ENCODE measurements around the gene IFITM5.
A peak's percentile ranks its signal among the peaks of the same experiment; 100 is the strongest.
"Not testable (repeated sequence)": the region's sequence is repeated elsewhere in the genome, so short reads cannot be mapped to it uniquely, and the experiment has no call there.

Gene IFITM5

DNA sequence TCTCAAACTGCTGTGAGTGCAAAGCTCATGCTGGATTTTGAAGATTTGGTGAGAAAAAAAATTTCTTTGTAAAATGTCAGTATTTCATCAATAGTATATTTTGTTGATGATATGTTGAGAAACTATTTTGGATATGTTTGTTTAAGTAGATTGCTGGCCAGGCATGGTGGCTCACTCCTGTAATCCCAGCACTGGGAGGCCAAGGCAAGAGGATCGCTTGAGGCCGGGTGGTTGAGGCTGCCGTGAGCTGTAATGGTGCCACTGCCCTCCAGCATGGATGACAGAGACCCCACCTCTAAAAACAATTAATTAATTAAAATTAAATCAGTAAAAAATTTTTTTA lies 28.2 kb upstream of the IFITM5 start:
- DNase-seq: no peak

DNA sequence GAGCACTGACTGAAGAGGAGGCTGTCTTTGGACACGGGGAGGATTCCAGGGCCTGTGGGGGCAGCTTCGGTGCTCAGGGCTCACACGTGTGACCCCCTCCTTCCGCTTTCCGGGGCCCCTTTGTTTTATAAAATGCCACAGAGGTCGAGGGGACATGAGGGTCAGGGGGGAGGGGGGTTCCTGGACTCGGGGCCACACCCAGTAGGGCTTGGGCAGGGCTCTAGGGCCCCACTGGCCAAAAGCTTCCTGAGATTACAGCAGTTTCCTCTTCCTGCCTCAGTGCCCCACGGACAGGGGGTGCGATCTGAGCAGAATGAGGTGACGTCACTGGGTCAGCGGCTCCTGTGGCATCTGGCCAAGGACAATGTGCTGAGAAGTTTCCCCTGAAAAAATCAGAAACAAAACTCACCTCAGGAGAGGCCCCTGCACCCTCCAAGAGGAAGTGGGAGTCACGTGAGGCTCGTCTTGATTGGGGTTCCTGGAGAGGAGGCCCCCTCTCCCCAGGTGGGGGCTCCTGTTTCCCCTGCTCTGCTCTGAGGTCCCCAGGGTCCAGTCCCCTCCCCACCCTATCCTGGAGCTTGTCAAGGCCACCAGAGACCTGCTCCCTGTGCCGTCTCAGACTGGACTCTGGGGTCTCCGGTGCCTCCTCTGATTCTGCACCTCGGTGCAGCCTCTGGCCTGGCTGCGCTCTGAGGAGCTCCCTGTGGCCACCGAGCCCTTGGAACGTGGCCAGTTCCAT lies 27.7 kb upstream of the IFITM5 start:
- DNase-seq: peak; percentile 77

GRCh38 chr11:326592-326841 lies 27.2 kb upstream of the IFITM5 start:
- DNase-seq: no peak

DNA sequence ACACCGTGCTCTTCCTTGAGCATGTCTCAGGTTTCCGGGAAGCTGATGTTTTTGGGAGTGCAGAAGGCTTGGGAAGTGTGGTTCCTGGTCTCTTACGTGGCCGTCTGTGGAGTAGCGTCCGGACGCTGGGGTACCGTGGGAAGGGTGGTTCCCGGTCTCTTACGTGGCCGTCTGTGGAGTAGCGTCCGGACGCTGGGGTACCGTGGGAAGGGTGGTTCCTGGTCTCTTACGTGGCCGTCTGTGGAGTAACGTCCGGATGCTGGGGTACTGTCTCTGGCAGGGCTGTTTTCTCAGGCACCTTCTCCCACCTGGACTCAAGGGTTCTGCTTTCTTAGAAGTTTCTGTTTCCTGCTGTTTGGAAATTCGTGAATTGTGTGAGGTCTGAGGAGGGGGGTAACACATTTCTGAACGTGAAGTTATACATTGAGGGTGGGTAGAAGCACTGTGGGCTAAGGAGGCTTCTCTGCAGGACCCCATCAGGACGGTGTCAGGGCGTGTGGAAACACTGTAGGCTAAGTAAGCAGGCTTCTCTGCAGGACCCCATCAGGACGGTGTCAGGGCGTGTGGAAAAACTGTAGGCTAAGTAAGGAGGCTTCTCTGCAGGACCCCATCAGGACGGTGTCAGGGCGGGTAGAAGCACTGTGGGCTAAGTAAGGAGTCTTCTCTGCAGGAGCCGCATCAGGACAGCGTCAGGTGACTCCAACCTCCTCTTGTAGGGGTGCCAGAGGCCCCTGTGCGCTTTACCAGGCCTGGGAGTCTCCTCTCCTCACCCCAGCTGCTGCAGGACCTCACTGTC lies 26.7 kb upstream of the IFITM5 start:
- no peak for DNase-seq

DNA sequence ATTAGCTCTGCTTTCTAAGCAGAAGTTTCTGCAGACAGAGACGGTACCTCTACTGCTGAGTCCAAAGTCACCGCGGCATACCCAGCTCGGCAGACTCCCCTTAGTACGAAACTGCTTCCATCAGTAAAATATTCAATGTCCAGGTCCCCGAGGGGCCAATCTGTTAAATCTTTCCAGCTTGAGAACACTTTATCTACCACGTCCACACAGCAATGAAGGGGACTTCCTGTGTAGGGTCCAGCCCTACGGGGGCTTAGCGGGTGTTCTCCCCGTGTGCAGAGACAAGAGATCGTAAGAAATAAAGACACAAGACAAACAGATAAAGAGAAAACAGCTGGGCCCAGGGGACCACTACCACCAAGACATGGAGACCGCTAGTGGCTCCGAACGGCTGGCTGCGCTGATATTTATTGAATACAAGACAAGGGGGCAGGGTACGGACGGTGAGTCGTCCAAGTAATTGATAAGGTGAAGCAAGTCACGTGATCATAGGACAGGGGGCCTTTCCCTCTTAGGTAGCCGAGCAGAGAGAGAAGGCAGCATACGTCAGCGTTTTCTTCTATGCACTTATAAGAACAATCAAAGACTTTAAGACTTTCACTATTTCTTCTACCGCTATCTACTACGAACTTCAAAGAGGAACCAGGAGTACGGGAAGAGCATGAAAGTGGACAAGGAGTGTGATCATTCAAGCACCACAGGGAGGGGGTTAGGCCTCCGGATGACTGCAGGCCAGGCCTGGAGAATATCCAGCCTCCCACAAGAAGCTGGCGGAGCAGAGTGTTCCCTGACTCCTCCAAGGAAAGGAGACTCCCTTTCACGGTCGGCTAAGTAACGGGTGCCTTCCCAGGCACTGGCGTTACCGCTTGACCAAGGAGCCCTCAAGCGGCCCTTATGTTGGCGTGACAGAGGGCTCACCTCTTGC lies 25.5 kb upstream of the IFITM5 start:
- DNase-seq: not testable (repeated sequence)

- DNase-seq: no peak
Measured at GRCh38 chr11:324156-324555, 24.8 kb upstream of the IFITM5 start.

DNA sequence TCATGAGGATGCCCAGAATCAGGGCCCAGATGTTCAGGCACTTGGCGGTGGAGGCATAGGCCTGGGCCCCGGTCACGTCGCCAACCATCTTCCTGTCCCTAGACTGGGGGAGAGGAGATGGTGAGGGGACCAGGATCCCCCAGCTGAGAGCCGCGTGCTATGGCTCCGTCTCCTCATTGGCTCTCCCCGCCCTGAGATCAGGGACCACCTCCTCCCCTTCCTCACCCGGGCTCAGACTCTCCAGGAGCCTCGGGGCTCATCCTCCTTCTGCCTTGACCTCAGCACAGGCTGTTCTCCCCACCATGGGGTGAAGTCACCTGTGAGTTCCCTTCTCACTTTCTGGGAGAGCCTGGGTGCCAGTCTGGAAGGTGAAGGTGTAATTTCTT lies 20.6 kb upstream of the IFITM5 start:
- not testable (repeated sequence) for DNase-seq

DNA sequence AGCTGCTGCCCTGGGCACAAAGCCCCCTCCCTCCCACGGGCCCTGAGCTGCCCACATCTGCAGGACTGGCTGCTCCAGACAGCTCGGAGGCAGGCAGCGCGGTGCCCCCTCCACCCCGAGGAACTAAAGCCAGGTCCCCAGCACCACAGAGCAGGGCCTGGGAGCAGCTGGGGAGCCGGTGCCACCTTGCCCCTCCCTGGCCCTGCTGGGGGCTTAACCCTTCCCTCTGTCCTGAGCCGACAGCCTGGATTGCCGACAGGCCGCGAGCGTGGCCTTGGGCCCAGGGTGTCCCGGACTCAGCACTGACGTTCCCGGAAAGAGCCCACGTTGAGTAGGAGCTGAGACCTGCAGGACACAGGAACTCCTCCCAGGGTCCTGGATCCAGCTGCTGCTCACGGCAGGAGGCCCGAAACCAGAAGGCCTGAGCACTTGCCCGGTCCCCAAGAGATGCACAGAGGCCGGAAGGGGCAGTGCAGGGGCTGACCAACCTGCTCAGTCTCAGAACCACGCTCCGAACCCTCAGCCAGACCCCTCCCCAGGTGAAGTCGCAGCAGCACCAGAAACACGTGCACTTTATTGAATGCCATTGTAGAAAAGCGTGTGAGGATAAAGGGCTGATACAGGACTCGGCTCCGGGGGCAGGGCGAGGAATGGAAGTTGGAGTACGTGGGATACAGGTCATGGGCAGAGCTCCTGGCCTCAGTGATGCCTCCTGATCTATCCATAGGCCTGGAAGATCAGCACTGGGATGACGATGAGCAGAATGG lies 20.0 kb upstream of the IFITM5 start:
- DNase-seq: not testable (repeated sequence)

- not testable (repeated sequence) for DNase-seq
Measured at GRCh38 chr11:318405-319120, 19.2 kb upstream of the IFITM5 start.

DNA sequence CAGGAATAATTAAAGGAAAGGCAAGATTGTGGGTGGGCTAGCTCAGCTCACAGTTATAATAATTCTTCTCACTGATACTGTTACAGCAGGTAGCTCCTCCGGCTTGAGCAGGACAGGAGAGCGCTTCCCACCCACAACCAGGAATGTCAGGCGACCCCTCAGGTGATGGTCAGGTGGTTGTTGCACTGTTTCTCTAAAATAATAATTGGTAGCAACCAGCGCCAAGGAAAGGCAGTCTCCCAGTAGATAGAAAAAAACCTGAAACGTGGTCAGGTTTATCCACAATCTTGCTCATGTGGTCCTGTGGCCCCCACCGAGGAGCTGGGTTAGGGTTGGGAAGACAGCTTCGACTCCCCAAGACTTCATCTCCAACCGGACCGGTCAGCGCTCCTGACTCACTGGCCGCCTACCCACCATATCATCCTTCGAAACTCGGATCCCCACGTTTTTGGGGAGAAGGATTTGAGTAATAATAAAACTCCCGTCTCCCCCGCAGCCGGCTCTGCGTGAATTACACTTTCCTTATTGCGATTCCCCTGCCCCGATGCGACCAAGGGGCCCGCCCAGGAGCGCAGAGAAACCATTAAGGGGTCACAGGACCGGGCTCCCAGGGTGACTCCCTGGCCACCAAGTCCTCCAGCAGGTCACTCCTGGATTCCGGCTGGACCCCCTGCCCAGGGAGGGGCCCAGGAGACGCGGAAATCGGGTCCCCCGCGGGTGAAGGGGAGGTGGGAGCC lies 18.5 kb upstream of the IFITM5 start:
- DNase-seq: not testable (repeated sequence)

- DNase-seq: no peak
Measured at GRCh38 chr11:316891-317301, 17.6 kb upstream of the IFITM5 start.

- no peak for DNase-seq
Measured at GRCh38 chr11:316031-316701, 16.8 kb upstream of the IFITM5 start.

- DNase-seq: peak; percentile 3
Measured at GRCh38 chr11:315516-315994, 16.2 kb upstream of the IFITM5 start.

DNA sequence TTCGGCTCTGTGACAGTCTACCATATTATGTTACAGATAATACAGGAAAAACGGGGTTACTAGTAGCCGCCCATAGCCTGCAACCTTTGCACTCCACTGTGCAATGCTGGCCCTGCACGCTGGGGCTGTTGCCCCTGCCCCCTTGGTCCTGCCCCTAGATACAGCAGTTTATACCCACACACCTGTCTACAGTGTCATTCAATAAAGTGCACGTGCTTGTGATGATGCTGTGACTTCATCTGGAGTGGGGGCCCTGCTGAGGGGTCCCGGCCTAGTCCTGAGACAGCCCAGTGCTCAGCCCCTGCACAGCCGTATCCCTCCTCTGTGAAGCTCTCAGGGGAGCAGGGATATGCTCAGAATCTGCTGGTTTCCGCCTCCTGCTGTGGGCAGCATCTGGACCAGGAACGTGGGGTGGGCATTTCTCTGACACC lies 15.7 kb upstream of the IFITM5 start:
- no peak for DNase-seq

- DNase-seq: not testable (repeated sequence)
Measured at GRCh38 chr11:314554-314875, 15.2 kb upstream of the IFITM5 start.

DNA sequence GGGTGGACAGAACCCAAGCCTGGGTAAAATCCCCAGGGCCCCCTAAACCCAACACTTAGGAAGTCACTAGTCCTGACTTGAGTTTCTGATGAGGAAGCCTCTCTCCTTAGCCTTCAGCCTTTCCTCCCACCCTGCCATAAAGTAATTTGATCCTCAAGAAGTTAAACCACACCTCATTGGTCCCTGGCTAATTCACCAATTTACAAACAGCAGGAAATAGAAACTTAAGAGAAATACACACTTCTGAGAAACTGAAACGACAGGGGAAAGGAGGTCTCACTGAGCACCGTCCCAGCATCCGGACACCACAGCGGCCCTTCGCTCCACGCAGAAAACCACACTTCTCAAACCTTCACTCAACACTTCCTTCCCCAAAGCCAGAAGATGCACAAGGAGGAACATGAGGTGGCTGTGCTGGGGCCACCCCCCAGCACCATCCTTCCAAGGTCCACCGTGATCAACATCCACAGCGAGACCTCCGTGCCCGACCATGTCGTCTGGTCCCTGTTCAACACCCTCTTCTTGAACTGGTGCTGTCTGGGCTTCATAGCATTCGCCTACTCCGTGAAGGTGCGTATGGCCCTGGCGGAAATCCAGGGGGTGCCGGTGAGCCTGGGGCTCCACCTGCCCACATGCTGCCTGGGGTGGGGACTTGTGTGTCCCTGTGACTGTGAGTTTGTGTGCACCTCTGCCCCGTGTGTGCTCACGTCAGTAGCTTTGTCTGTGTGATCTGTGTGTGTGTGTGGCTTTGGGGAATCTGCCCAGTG lies 14.6 kb upstream of the IFITM5 start, which contains the start of gene IFITM1:
Gene IFITM1, plus strand, starts transcription at position 254 of the 767 bp plus-strand sequence. Its CDS starts 131 bp downstream, at position 385.
- peak; percentile 64 for DNase-seq

DNA sequence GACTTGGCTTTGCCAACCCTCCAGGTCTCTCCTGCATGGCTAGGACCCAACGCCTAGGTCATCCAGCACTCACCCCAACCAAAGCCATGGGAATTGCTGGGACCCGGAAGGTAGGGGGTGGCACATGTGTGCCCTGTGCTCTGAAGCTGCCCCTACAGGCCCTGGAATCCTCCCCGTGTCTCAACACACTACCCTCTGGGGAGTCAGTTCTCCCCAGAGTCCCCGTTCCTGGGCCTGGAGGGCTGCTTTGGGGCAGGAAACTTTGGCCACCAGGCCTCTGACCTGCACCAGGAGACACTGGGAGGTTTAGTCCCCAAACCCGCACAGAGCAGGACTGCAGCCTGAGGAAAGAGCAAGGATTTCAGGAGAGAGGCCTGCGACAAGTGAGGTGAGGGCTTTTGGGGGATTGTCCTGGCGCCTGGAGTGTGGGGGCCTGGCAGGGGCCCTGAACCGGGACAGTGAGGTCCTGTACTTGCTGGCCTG lies 14.0 kb upstream of the IFITM5 start:
- DNase-seq: no peak

DNA sequence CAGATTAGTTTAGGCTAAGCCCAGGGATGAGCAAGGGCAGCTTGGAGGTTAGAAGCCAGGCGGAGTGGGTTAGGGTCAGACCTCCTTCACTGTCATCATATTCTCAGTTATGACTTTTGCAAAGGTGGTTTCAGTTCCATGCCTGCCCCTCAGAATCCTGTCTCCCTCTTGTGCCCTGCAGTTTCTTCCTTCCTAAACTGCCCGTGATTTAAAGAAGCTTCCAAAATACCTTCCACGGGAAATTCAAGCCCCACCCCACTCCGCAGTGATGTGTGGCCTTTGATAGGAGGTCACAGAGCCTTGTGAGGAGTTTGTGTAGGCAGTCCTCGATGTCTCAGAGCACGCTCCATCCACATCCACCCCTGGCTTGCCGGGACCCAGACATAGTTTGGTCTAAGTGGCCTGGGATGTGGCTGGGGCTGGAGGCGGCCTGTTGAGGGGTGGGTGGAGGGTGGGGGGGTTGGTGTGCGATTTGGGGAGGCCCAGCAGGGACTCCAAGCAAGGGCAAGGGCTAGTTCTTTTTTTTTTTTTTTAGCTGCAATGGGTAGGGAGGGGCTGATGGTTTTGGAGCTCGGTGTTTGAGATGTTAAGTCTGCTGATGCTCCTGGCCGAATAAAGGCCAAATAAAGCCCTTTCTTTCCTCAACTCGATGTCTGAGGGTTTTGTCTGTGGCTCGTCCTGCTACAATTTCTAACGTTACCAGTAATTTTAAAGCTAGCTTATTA lies 12.9 kb upstream of the IFITM5 start:
- peak; percentile 46 for DNase-seq
